GM23248 (cell line): Measurements from ENCODE around the gene ATF5.
"Not testable (repeated sequence)": the region's sequence is repeated elsewhere in the genome, so short reads cannot be mapped to it uniquely, and the experiment has no call there.

ENCODE experiments used
- EZH2 ChIP-seq: fragments of 200-600 bp; sonication (generic); IDR thresholded peaks from 2 replicates; pipeline ENCODE4 v1.6.1; 2018; ENCODE audit warnings: antibody characterized with exemption, mild to moderate bottlenecking; ENCODE audit not compliant: insufficient read depth, poor library complexity, severe bottlenecking
- EZH2phosphoT487 ChIP-seq: fragments of 200-600 bp; sonication (generic); IDR thresholded peaks from 2 replicates; pipeline ENCODE4 v1.6.1; 2018; ENCODE audit warnings: antibody characterized with exemption, moderate library complexity, mild to moderate bottlenecking, low read depth; ENCODE audit not compliant: insufficient read depth

GRCh38 chr19:49958144-49958543 is 29.1 kb downstream of the ATF5 start:
- TF ChIP-seq EZH2phosphoT487, EZH2: not testable (repeated sequence)
